K562 (cell line): Measurements from ENCODE around the gene NAA38. TPM values are rescaled to one million over a fixed set of nuclear protein-coding genes. Genes with fewer than 3 reads are reported as not detected.
A peak's percentile ranks its signal among the peaks of the same experiment; 100 is the strongest.

Source experiments
- E2F5 ChIP-seq: sonication (generic); formaldehyde crosslinking; IDR thresholded peaks from 2 replicates; pipeline ENCODE4 v1.8.0; 2022; ENCODE audit warnings: mild to moderate bottlenecking, missing genetic modification reagents
- FOXJ3 ChIP-seq: sonication (generic); formaldehyde crosslinking; IDR thresholded peaks from 2 replicates; pipeline ENCODE4 v1.4.0; 2020; ENCODE audit warnings: mild to moderate bottlenecking, missing genetic modification reagents
- HDAC6 ChIP-seq: IDR thresholded peaks from 2 replicates; pipeline ENCODE4 v1.6.1; 2012; ENCODE audit warnings: low read depth, mild to moderate bottlenecking, control low read depth, inconsistent platforms, low read length, moderate library complexity
- HNRNPLL ChIP-seq: fragments of 200-400 bp; formaldehyde crosslinking; IDR thresholded peaks from 2 replicates; pipeline ENCODE4 v1.6.1; 2017; ENCODE audit warnings: low read length, low read depth, mild to moderate bottlenecking; ENCODE audit not compliant: poor library complexity, severe bottlenecking
- IRF1 ChIP-seq: sonication (generic); formaldehyde crosslinking; IDR thresholded peaks from 2 replicates; pipeline ENCODE4 v1.8.0; 2022; ENCODE audit warnings: missing genetic modification reagents, mild to moderate bottlenecking, borderline replicate concordance
- NFRKB ChIP-seq: fragments of 450-650 bp; IDR thresholded peaks from 2 replicates; pipeline ENCODE4 v1.6.1; 2016; ENCODE audit warnings: low read depth
- SIX5 ChIP-seq, 2 experiments: IDR thresholded peaks; 2 replicates each; pipeline ENCODE4 v1.6.1; 2011; ENCODE audit warnings: low read length in 2 of 2, borderline replicate concordance in 1 of 2, low read depth in 1 of 2, mild to moderate bottlenecking in 1 of 2, moderate library complexity in 1 of 2; ENCODE audit not compliant: insufficient read depth in 1 of 2
- SP1 ChIP-seq: sonication (generic); formaldehyde crosslinking; IDR thresholded peaks from 2 replicates; pipeline ENCODE4 v1.8.1; 2022; ENCODE audit warnings: mild to moderate bottlenecking, missing genetic modification reagents
- SRSF7 ChIP-seq: fragments of 200-400 bp; formaldehyde crosslinking; optimal IDR thresholded peaks from 2 replicates; pipeline ENCODE3; 2017; ENCODE audit warnings: mild to moderate bottlenecking, low read depth, low read length
- STAG1 ChIP-seq: sonication (generic); formaldehyde crosslinking; IDR thresholded peaks from 2 replicates; pipeline ENCODE4 v1.5.0; 2020; ENCODE audit warnings: missing genetic modification reagents, borderline replicate concordance
- TEAD2 ChIP-seq: fragments of 450-650 bp; IDR thresholded peaks from 2 replicates; pipeline ENCODE4 v1.6.1; 2016; ENCODE audit warnings: missing genetic modification characterization, control low read depth, missing compliant biosample characterization
- ZNF121 ChIP-seq: sonication (generic); formaldehyde crosslinking; conservative IDR thresholded peaks from 2 replicates; pipeline ENCODE4 v1.8.0; 2022; ENCODE audit warnings: missing genetic modification reagents
- ZNF253 ChIP-seq: fragments of 250-450 bp; sonication (Bioruptor Pico); conservative IDR thresholded peaks from 2 replicates; pipeline ENCODE4 v1.6.1; 2021; ENCODE audit warnings: mild to moderate bottlenecking
- polyA plus RNA-seq, 8 experiments: library from polyadenylated mRNA; depleted of rRNA in 4 of 8; stranded (reverse) in 5 of 8; unstranded in 3 of 8; fragments of >200 nt; fragmentation: Nextera tagmentation in 2 of 8; fragmentation: Illumina TruSeq in 1 of 8; extraction: Ambion mirVana in 2 of 8; extraction: Trizol in 1 of 8; gene quantifications; 2 replicates each; pipeline versions ENCODE4 v1.2.1 to v1.2.3, GENCODE V29; 2011 to 2014; ENCODE audit warnings: inconsistent platforms in 1 of 8, missing spikeins in 1 of 8
- total RNA-seq, 7 experiments: library from RNA; depleted of rRNA in 6 of 7; stranded (reverse); fragments of >200 nt in 6 of 7; fragmentation: Illumina TruSeq in 2 of 7; extraction: Trizol in 2 of 7; gene quantifications; 2 replicates each; pipeline versions ENCODE4 v1.2.1 to v1.2.3, GENCODE V29; 2011 to 2021; ENCODE audit warnings: low replicate concordance in 1 of 7
- TF ChIP-seq, protein P1 (sequence below): fragments of 450-650 bp; IDR thresholded peaks from 2 replicates; pipeline ENCODE4 v1.6.1; 2016; ENCODE audit warnings: mild to moderate bottlenecking, moderate library complexity

NAA38 gene
- total and polyA plus RNA-seq, 9 of the 15 experiments (the other 6 are each of a cell fraction or from before 2014, with no cell fraction given): 16.4 to 99.8 (median 57.3) TPM

GRCh38 chr17:7857713-7858521, 558 bp upstream of the NAA38 start, which contains the start of gene CYB5D1 (continued):
- TF ChIP-seq, protein P1, sequence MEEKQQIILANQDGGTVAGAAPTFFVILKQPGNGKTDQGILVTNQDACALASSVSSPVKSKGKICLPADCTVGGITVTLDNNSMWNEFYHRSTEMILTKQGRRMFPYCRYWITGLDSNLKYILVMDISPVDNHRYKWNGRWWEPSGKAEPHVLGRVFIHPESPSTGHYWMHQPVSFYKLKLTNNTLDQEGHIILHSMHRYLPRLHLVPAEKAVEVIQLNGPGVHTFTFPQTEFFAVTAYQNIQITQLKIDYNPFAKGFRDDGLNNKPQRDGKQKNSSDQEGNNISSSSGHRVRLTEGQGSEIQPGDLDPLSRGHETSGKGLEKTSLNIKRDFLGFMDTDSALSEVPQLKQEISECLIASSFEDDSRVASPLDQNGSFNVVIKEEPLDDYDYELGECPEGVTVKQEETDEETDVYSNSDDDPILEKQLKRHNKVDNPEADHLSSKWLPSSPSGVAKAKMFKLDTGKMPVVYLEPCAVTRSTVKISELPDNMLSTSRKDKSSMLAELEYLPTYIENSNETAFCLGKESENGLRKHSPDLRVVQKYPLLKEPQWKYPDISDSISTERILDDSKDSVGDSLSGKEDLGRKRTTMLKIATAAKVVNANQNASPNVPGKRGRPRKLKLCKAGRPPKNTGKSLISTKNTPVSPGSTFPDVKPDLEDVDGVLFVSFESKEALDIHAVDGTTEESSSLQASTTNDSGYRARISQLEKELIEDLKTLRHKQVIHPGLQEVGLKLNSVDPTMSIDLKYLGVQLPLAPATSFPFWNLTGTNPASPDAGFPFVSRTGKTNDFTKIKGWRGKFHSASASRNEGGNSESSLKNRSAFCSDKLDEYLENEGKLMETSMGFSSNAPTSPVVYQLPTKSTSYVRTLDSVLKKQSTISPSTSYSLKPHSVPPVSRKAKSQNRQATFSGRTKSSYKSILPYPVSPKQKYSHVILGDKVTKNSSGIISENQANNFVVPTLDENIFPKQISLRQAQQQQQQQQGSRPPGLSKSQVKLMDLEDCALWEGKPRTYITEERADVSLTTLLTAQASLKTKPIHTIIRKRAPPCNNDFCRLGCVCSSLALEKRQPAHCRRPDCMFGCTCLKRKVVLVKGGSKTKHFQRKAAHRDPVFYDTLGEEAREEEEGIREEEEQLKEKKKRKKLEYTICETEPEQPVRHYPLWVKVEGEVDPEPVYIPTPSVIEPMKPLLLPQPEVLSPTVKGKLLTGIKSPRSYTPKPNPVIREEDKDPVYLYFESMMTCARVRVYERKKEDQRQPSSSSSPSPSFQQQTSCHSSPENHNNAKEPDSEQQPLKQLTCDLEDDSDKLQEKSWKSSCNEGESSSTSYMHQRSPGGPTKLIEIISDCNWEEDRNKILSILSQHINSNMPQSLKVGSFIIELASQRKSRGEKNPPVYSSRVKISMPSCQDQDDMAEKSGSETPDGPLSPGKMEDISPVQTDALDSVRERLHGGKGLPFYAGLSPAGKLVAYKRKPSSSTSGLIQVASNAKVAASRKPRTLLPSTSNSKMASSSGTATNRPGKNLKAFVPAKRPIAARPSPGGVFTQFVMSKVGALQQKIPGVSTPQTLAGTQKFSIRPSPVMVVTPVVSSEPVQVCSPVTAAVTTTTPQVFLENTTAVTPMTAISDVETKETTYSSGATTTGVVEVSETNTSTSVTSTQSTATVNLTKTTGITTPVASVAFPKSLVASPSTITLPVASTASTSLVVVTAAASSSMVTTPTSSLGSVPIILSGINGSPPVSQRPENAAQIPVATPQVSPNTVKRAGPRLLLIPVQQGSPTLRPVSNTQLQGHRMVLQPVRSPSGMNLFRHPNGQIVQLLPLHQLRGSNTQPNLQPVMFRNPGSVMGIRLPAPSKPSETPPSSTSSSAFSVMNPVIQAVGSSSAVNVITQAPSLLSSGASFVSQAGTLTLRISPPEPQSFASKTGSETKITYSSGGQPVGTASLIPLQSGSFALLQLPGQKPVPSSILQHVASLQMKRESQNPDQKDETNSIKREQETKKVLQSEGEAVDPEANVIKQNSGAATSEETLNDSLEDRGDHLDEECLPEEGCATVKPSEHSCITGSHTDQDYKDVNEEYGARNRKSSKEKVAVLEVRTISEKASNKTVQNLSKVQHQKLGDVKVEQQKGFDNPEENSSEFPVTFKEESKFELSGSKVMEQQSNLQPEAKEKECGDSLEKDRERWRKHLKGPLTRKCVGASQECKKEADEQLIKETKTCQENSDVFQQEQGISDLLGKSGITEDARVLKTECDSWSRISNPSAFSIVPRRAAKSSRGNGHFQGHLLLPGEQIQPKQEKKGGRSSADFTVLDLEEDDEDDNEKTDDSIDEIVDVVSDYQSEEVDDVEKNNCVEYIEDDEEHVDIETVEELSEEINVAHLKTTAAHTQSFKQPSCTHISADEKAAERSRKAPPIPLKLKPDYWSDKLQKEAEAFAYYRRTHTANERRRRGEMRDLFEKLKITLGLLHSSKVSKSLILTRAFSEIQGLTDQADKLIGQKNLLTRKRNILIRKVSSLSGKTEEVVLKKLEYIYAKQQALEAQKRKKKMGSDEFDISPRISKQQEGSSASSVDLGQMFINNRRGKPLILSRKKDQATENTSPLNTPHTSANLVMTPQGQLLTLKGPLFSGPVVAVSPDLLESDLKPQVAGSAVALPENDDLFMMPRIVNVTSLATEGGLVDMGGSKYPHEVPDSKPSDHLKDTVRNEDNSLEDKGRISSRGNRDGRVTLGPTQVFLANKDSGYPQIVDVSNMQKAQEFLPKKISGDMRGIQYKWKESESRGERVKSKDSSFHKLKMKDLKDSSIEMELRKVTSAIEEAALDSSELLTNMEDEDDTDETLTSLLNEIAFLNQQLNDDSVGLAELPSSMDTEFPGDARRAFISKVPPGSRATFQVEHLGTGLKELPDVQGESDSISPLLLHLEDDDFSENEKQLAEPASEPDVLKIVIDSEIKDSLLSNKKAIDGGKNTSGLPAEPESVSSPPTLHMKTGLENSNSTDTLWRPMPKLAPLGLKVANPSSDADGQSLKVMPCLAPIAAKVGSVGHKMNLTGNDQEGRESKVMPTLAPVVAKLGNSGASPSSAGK: peak; percentile 47
- TF ChIP-seq SP1 (CRISPR knock-in tag): peak; percentile 93
- no peak for TF ChIP-seq SRSF7
- 0 out of 2 replicates have a peak, but pooled peaks have one; percentile 28 for TF ChIP-seq E2F5 (CRISPR knock-in tag)
- no peak for TF ChIP-seq ZNF253 (CRISPR knock-in tag)
- TF ChIP-seq IRF1 (CRISPR knock-in tag): no peak
- TF ChIP-seq FOXJ3: 0 out of 2 replicates have a peak, but pooled peaks have one; percentile 4
- no peak for TF ChIP-seq NFRKB
- TF ChIP-seq SIX5 (IDR thresholded peaks at IDR 0.05; ENCODE audit: borderline replicate concordance in 1 of 2, insufficient read depth in 1 of 2, low read depth in 1 of 2, low read length in 2 of 2): peak; percentile 21 to 40; a peak in 2 of 4 replicates
- 0 out of 2 replicates have a peak, but pooled peaks have one; percentile 20 for TF ChIP-seq STAG1 (CRISPR knock-in tag)
- TF ChIP-seq ZNF121 (CRISPR knock-in tag): no peak
- TF ChIP-seq HNRNPLL: no peak
- no peak for TF ChIP-seq TEAD2 (tag)
- no peak for TF ChIP-seq HDAC6
